Naive B cell (primary cell): ENCODE measurements around the gene DLL4. TPM values are rescaled to one million over a fixed set of nuclear protein-coding genes. Genes with fewer than 3 reads are reported as not detected.

Source experiments
- ATAC-seq, 2 donors: fragments of 150-1000 bp; cut with Tn5 transposase; 2 replicates each; pipeline ENCODE4 v1.10.0; 2021; ENCODE audit warnings: low read depth in 2 of 2, mild to moderate bottlenecking in 2 of 2, moderate library complexity in 2 of 2
- DNase-seq: peaks from one replicate; pipeline ENCODE4 v3.0.0; 2022
- H3K27ac Mint-ChIP-seq, 6 donors: one replicate each; pipeline ENCODE4 v1.8.0; 2020 to 2022; ENCODE audit warnings: mild to moderate bottlenecking in 6 of 6, mixed read lengths in 6 of 6, moderate library complexity in 5 of 6, inconsistent platforms in 2 of 6
- H3K27me3 Mint-ChIP-seq, 3 donors: one replicate each; pipeline ENCODE4 v1.8.0; 2021 to 2022; ENCODE audit warnings: mixed read lengths in 3 of 3, mild to moderate bottlenecking in 1 of 3
- H3K36me3 Mint-ChIP-seq, 2 donors: one replicate each; pipeline ENCODE4 v1.8.0; 2020 to 2022; ENCODE audit warnings: mixed read lengths in 2 of 2, inconsistent platforms in 1 of 2, mild to moderate bottlenecking in 1 of 2
- H3K4me1 Mint-ChIP-seq, 3 donors: one replicate each; pipeline ENCODE4 v1.8.0; 2020 to 2022; ENCODE audit warnings: mixed read lengths in 3 of 3, inconsistent platforms in 1 of 3, mild to moderate bottlenecking in 1 of 3, moderate library complexity in 1 of 3
- H3K4me3 Mint-ChIP-seq, 8 donors: one replicate each; pipeline ENCODE4 v1.8.0; 2020 to 2022; ENCODE audit warnings: mild to moderate bottlenecking in 8 of 8, mixed read lengths in 8 of 8, moderate library complexity in 8 of 8, inconsistent platforms in 2 of 8
- H3K9me3 Mint-ChIP-seq, 7 donors: one replicate each; pipeline ENCODE4 v1.8.0; 2020 to 2022; ENCODE audit warnings: mixed read lengths in 7 of 7, mild to moderate bottlenecking in 5 of 7, inconsistent platforms in 2 of 7, moderate library complexity in 1 of 7
- polyA plus RNA-seq, 6 donors: library from polyadenylated mRNA; unstranded; fragments of 300-500 nt; fragmentation: Illumina TruSeq; gene quantifications; one replicate each; pipeline ENCODE4 v1.2.3, GENCODE V29; 2021; ENCODE audit warnings: low read depth in 6 of 6

The DLL4 gene
- polyA plus RNA-seq: not detected

- DNase-seq (no peak), ATAC-seq (peak; percentile 44 to 50)
- Mint-ChIP-seq H3K27ac (peak within 1 kb of the TSS in 3 of 6 donors; percentile 27 to 58 (median 57)), H3K27me3 (peaks cover 60 to 87% (median 86%) of the 10 kb centered on the region in 3 donors), H3K36me3 (peaks cover 0 to 8% of the 10 kb centered on the region in 2 donors), H3K4me3 (peak within 1 kb of the TSS; percentile 76 to 93 (median 88)), H3K4me1 (peaks cover 44 to 60% (median 48%) of the 10 kb centered on the region in 3 donors), H3K9me3 (peaks cover 0 to 2% (median 0%) of the 10 kb centered on the region in 7 donors)
Measured at GRCh38 chr15:40928821-40929659, at the start of gene DLL4. Gene DLL4 (plus strand): TSS chr15:40929340. CDS start chr15:40929669, 329 bp downstream.

- DNase-seq (no peak), ATAC-seq (no peak)
- Mint-ChIP-seq H3K4me1 (peaks cover under 1 to 3% (median under 1%) of the 10 kb centered on the region in 3 donors), H3K27me3 (peaks cover 0 to under 1% (median under 1%) of the 10 kb centered on the region in 3 donors), H3K27ac (no peak overlapping the region), H3K9me3 (no peaks in the 10 kb centered on the region), H3K36me3 (no peaks in the 10 kb centered on the region), H3K4me3 (no peak overlapping the region)
Measured at GRCh38 chr15:40879609-40880008, 49.5 kb upstream of the DLL4 start.

DNA sequence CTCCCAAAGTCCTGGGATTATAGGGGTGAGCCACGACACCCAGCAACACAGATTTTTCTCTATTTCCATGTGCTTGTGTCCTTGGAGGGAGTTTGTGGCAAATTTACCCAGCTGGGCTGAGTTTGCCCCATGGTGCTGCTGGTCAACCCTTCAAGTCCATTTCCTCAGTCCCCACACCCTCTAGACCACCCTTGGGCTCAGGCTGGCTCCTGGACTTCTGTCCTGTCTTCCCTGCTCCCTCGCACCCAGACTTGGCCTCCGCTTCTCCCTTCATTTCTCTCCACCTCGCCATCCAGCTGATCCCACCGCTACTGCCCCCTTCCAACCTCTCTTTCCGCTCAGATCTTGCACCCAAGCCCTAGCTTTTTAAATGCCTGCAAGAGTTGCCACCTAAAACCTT, 47.8 kb upstream of the DLL4 start:
- Mint-ChIP-seq H3K4me1 (no peaks in the 10 kb centered on the region), H3K4me3 (no peak overlapping the region), H3K27me3 (peaks cover 0 to 8% (median 0%) of the 10 kb centered on the region in 3 donors), H3K36me3 (no peaks in the 10 kb centered on the region), H3K27ac (no peak overlapping the region), H3K9me3 (no peaks in the 10 kb centered on the region)
- no peak for ATAC-seq
- DNase-seq: no peak

DNA sequence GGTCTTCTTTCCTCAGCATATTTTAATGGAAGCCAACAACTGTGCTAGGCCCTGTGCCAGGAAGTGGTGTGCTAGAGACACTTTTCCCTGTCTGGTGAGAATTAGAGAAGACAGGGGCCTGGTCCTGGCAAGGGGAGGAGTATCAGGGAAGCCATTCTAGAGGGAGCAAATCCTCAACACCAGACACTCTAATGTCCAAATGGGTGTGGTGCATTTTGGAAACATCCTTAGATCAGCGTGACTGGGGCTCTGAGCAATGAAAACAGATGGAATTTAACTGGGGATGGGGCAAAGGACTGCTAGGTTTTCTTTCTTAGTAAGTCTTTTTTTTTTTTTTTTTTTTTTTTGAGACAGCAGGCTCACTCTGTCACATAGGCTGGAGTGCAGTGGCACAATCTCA, 42.6 kb upstream of the DLL4 start:
- H3K4me3 Mint-ChIP-seq: no peak overlapping the region
- DNase-seq (no peak), ATAC-seq (no peak)
- H3K4me1 Mint-ChIP-seq: peaks cover under 1 to 5% (median 5%) of the 10 kb centered on the region in 3 donors
- H3K36me3 Mint-ChIP-seq: no peaks in the 10 kb centered on the region
- H3K27ac Mint-ChIP-seq: no peak overlapping the region
- peaks cover 0 to 8% (median 0%) of the 10 kb centered on the region in 3 donors for H3K27me3 Mint-ChIP-seq
- H3K9me3 Mint-ChIP-seq: no peaks in the 10 kb centered on the region

DNA sequence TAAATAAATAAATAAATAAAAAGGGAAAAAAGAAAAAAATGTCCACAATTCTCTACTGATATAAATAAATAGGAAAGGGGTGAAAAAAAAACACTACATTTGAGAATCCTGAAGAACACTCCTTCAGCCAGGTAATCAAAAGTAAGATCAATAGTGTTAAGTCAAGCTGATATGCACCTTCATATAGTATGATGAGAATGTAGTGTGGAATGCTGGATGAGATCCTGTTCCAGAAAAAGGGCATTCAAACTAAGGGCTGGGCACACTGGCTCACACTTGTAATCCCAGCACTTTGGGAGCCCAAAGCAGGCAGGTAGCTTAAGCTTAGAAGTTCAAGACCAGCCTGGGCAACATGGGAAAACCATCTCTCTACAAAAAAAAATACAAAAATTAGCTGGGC, 40.0 kb upstream of the DLL4 start:
- H3K9me3 Mint-ChIP-seq: no peaks in the 10 kb centered on the region
- no peak for ATAC-seq
- H3K27me3 Mint-ChIP-seq: peaks cover 0 to 8% (median 0%) of the 10 kb centered on the region in 3 donors

DNA sequence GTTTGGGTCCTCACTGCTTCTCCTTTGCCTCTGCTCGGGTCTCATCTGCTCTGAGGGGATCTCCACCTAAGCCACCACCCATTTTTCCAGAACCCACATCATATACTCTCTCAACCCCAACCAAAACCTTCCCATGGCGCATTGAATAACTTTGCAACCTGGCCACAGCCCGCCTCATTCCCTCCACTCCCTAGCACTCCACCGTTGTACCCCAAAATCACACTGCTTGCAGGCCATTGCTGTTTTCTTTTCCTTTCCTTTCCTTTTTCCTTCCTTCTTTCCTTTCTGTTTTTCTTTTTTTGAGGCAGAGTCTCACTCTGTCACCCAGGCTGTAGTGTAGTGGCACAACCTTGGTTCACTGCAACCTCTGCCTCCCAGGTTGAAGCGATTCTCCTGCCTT, 38.0 kb upstream of the DLL4 start:
- Mint-ChIP-seq H3K36me3 (no peaks in the 10 kb centered on the region), H3K4me1 (peaks cover 30 to 38% (median 31%) of the 10 kb centered on the region in 3 donors), H3K27ac (peak overlapping the region in 1 of 6 donors; percentile 32), H3K4me3 (peak overlapping the region in 1 of 8 donors; percentile 71), H3K9me3 (no peaks in the 10 kb centered on the region), H3K27me3 (no peaks in the 10 kb centered on the region)
- ATAC-seq: no peak
- no peak for DNase-seq

More for the DNA sequence above, 40.0 kb upstream of the DLL4 start:
- Mint-ChIP-seq H3K4me3 (no peak overlapping the region), H3K4me1 (peaks cover 13 to 25% (median 17%) of the 10 kb centered on the region in 3 donors), H3K36me3 (no peaks in the 10 kb centered on the region), H3K27ac (peak overlapping the region in 1 of 6 donors; percentile 15)
- no peak for DNase-seq

- DNase-seq: peak; percentile 35
- H3K36me3 Mint-ChIP-seq: no peaks in the 10 kb centered on the region
- peak overlapping the region in 3 of 8 donors; percentile 34 to 45 (median 39) for H3K4me3 Mint-ChIP-seq
- H3K27me3 Mint-ChIP-seq: no peaks in the 10 kb centered on the region
- peak overlapping the region in 4 of 6 donors; percentile 11 to 95 (median 71) for H3K27ac Mint-ChIP-seq
- ATAC-seq: peak; percentile 5
- peaks cover 32 to 38% (median 32%) of the 10 kb centered on the region in 3 donors for H3K4me1 Mint-ChIP-seq
- no peaks in the 10 kb centered on the region for H3K9me3 Mint-ChIP-seq
Measured at GRCh38 chr15:40891810-40892446, 37.2 kb upstream of the DLL4 start.

DNA sequence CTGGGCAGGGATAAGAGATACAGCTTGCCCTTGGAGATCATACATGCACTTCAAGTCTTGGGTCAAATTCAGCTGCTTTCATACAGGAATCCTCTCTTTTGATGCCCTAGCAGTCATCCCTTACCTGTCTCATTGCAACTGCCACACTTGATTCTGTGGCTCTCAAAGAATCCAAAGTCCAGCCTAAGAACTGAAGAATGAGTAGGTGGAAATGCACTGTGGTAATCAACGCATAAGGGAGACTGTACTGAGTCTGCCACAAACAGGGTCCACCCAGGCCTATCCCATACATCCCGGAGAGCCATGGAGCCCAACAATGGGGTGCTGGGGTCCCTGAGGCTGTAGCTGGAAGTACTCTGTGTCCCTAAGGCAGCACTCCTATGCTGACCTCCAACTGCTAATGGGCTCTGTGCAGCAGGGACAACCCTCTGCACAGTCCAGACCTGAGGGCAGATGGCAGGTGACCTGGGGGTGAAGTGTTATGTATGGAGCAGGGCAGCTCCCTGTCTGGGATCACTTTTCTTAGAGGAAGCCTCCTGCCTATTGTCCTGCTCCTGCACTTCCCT, 36.6 kb upstream of the DLL4 start:
- Mint-ChIP-seq H3K27ac (peak overlapping the region in 3 of 6 donors; percentile 54 to 96 (median 73)), H3K36me3 (no peaks in the 10 kb centered on the region), H3K4me1 (peaks cover 32 to 38% (median 32%) of the 10 kb centered on the region in 3 donors), H3K27me3 (no peaks in the 10 kb centered on the region), H3K9me3 (no peaks in the 10 kb centered on the region), H3K4me3 (peak overlapping the region in 4 of 8 donors; percentile 6 to 64 (median 29))
- ATAC-seq (no peak), DNase-seq (no peak)

- H3K4me1 Mint-ChIP-seq: peaks cover 35 to 38% (median 35%) of the 10 kb centered on the region in 3 donors
- H3K27ac Mint-ChIP-seq: peak overlapping the region in 5 of 6 donors; percentile 54 to 100 (median 99)
- no peak for DNase-seq
- no peaks in the 10 kb centered on the region for H3K36me3 Mint-ChIP-seq
- ATAC-seq: no peak
- H3K27me3 Mint-ChIP-seq: no peaks in the 10 kb centered on the region
- no peaks in the 10 kb centered on the region for H3K9me3 Mint-ChIP-seq
- peak overlapping the region in 7 of 8 donors; percentile 34 to 99 (median 99) for H3K4me3 Mint-ChIP-seq
Measured at GRCh38 chr15:40893019-40893670, 36.0 kb upstream of the DLL4 start.

DNA sequence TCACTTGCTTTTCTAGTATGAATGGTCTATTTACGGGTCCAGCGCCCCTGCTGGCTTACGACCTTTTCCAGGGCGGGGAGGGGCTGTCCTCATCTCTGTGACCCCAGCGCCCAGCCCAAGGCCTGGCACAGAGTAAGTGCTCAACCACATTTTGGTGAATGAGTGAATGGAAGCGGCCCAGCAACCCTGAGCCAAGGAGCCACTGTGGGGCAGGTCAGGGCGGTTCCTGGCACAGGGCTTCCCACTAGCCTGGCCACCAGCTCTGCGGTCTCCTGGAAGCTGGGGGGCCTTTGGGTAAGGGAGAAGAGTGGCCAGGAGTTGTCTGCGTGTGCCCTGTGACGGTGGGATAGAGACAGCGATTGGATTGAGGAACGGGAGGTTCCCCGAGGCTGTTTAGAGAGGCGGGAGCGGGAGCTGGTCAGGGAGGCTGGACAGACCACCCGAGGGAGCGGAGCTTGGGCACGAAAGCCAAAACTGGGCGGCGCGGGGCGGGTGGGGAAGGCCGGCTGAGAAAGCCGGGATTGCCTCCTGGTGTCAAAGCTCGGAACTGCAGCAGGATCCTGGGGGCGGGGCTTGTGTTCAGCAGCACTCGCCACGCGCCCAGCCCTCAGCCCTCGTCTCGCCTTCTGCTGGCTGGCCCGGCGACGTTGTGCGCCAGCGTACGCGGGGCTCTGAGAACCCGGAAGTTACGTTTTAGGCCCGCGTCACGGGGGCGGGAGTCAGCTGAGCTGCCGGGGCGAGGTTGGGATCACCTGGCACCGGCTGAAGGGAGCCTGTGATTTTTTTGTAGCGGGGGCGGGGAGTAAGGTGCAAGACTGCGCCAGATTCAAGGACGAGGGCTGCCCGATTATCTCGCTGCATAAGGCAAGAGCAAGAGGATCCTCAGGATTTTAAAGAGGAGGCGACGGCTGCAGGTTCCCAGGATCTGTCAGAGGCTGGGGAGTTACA, 35.1 kb upstream of the DLL4 start, which contains the start of gene VPS18:
Gene VPS18 (plus strand): TSS at position 718 of the 948 bp plus-strand sequence. CDS start 319 bp downstream, outside the sequence.
- H3K4me1 Mint-ChIP-seq: peaks cover 35 to 38% (median 37%) of the 10 kb centered on the region in 3 donors
- peak within 1 kb of the TSS; percentile 98 to 100 (median 99) for H3K4me3 Mint-ChIP-seq
- H3K36me3 Mint-ChIP-seq: no peaks in the 10 kb centered on the region
- peak within 1 kb of the TSS; percentile 96 to 100 (median 100) for H3K27ac Mint-ChIP-seq
- H3K9me3 Mint-ChIP-seq: no peaks in the 10 kb centered on the region
- ATAC-seq (peak; percentile 94 to 95), DNase-seq (peak; percentile 98)
- H3K27me3 Mint-ChIP-seq: no peaks in the 10 kb centered on the region

GRCh38 chr15:40894681-40895448, 34.3 kb upstream of the DLL4 start:
- H3K4me1 Mint-ChIP-seq: peaks cover 35 to 38% (median 37%) of the 10 kb centered on the region in 3 donors
- ATAC-seq: peak; percentile 57 to 60
- H3K4me3 Mint-ChIP-seq: peak overlapping the region; percentile 98 to 100 (median 99)

More at GRCh38 chr15:40894681-40895448, 34.3 kb upstream of the DLL4 start:
- no peaks in the 10 kb centered on the region for H3K36me3 Mint-ChIP-seq
- H3K27ac Mint-ChIP-seq: peak overlapping the region; percentile 96 to 100 (median 100)
- H3K27me3 Mint-ChIP-seq: no peaks in the 10 kb centered on the region
- peak; percentile 61 for DNase-seq
- no peaks in the 10 kb centered on the region for H3K9me3 Mint-ChIP-seq
